PC-9 (cell line): Measurements from ENCODE around the gene TOM1.

ENCODE experiments used
- CTCF ChIP-seq: fragments of 200-600 bp; sonication (generic); conservative IDR thresholded peaks from 2 replicates; pipeline ENCODE4 v1.6.1; 2017; ENCODE audit warnings: mixed run types, antibody characterized with exemption, mild to moderate bottlenecking, moderate library complexity
- EZH2 ChIP-seq: fragments of 200-600 bp; sonication (generic); IDR thresholded peaks from 2 replicates; pipeline ENCODE4 v1.8.0; 2017; ENCODE audit warnings: antibody characterized with exemption, low read depth

DNA sequence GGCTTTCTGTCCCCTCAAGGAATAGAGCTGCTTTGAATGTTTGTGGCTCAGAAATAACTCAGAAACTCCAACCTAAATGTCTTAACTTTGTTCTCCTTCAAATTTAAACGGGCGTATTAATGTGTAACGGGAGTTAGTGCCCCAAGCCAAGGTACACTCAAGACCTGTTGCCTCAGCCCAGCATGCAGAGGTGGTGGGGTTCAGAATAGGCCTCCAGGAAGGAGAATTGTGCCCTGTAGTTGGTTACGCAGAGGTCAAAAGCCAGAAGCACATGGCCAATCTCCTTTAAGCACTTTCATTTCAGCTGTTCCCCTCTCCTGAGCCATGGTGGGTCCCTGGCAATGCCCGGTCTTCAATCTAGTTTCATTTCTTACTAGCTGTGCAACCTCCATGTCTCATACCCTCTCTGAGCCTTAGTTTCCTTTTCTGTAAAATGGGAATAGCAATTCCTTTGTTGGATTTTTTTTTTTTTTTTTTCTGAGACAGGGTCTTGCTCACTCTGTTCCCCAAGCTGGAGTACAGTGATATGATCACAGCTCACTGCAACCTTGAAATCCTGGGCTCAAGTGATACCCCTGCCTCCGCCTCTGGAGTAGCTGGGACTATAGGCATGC is 85.4 kb downstream of the TOM1 start:
- TF ChIP-seq CTCF (no peak), EZH2 (no peak)
